ENCODE data around the gene FUT8.

- TF ChIP-seq CTCF (IDR thresholded peaks at IDR 0.05) (no peak), POLR2A (IDR thresholded peaks at IDR 0.05) (no peak)
Observed at GRCh38 chr14:65423982-65424381, 11.5 kb downstream of the FUT8 start.
